Kidney glomerular epithelial cell (primary cell): Measurements from ENCODE around the gene EEIG1.
A peak's percentile ranks its signal among the peaks of the same experiment; 100 is the strongest.

Source experiments
- DNase-seq: peaks from one replicate; lab custom pipeline; 2025; lab: John Stamatoyannopoulos, UW

The EEIG1 gene

GRCh38 chr9:127959841-127960409 lies 20.9 kb downstream of the EEIG1 start:
- DNase-seq = no peak

GRCh38 chr9:127959398-127959797 lies 21.4 kb downstream of the EEIG1 start:
- no peak for DNase-seq

GRCh38 chr9:127958728-127959127 lies 22.1 kb downstream of the EEIG1 start:
- no peak for DNase-seq

GRCh38 chr9:127955294-127956015 lies 25.3 kb downstream of the EEIG1 start:
- DNase-seq = peak; percentile 22

DNA sequence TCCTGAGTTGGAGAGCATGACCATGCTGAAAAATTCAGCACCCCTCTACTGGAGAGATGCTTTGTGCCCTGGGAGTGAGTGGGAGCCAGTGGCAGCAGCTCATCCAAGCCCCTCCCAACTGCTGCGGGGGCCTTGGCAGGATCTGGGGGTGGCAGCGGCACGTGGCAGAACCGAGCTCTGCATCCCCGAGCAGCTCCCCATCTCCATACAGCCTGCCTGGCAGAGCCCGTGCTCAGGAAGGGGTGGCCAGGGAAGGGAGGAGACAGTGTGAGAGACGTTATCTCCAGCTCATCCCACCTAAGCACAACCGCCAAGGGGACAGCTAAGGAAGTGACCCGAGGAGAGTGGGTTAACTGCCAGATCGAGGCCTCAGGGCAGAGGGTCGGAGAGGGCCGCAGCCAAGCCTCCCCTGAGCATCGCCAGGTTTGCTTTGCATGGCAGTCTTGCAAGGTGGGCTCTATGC lies 25.9 kb downstream of the EEIG1 start:
- no peak for DNase-seq

DNA sequence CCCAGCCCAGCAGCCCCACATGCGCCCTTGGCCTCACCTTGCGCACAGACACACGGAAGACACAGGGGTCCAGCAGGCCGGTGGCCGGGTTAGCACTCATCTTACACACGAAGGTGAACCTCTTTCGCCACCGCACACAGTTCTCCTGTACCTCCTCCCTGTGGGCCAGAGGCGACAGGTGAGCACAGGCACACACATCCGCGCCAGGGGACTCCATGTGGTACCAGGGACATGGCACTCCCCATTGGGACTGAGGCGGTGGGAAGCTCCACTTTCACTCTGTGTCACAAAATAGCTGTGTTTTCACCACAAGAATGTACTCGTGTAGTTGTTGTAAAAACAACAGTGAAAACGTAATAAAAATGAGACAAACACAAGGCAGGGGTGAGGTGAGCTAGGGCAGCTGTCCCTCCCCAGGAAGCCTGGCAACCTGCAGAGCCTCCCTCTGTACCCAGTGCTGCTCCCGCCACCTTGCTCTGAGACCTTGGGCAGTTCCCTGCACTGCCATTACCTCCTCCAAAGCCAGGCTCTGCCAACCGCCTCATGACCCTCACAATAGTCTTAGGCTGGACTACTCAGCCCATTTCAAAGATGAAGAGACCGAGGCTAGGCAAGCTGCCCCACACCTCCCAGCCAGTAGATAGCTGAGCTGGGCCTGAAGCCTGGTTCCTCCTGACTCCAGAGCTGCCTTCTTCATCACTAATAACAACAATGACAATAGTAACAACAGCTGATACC lies 26.9 kb downstream of the EEIG1 start:
- DNase-seq = no peak

- no peak for DNase-seq
These were observed 27.6 kb downstream of the EEIG1 start for GRCh38 chr9:127953154-127953553.

GRCh38 chr9:127950513-127951289 lies 30.1 kb downstream of the EEIG1 start:
- DNase-seq = no peak

GRCh38 chr9:127949827-127950512 lies 30.8 kb downstream of the EEIG1 start:
- DNase-seq = no peak

DNA sequence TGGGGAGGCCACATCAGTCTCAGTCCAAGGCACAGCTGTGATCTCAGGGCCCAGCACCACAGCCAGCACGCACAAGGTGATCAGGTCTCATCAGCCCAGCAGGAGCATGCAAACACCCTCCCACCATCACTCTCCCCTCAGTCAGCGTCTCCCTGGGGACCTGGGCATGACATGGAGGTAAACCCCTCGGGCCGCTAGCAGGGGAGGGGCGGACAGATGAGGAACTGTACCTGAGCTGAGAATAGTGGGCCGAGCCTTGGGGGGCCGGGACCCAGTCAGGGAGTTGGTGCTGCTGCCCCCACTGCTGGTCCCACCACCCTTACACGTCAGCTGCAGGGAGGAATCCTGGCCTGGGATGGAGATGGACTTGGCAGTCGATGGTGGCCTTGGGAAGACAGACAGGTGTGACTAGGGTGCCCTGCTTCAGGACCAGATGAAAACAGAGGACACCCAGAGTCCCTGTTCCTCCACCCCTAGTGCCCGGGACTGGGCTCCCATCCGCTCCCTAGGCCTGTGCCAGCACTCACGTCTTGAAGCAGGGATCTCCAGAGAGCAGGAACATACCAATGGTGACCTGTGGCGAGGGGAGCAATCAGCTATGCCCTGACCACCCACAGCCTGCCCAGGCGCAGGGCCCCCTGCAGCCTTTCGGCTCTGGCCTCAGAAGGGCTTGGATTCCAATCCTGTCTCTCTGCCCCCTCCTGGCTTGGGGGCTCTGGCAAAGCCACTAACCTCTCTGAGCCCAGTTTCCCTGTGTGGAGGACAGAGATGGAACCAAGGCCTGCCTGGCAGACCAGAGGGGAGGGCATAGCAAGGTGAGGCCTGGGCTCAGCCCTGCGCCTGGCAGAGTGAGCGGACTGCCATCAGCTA lies 32.7 kb downstream of the EEIG1 start:
- no peak for DNase-seq

DNA sequence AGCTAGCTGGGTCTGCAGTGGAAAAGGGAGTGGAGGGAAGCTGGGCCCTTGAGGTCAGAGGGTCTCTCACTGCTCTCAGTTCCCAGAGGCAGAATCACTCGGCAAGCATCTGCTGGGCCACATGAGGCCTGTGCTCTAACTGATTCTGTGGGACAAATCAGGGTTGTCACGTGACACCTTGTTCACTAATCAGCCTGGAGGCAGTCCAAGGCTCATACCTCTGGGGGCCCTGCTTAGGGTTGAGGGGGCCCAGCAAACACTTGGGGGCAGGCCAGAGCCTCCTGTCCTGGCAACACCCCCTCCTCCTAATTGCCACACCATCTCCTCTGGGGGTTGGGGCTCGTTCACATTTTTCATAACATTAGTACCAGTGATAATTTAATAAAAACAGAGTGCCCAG lies 34.1 kb downstream of the EEIG1 start:
- no peak for DNase-seq

- no peak for DNase-seq
These were observed 34.8 kb downstream of the EEIG1 start for GRCh38 chr9:127945942-127946341.

- DNase-seq = no peak
These were observed 35.5 kb downstream of the EEIG1 start for GRCh38 chr9:127945338-127945737.

DNA sequence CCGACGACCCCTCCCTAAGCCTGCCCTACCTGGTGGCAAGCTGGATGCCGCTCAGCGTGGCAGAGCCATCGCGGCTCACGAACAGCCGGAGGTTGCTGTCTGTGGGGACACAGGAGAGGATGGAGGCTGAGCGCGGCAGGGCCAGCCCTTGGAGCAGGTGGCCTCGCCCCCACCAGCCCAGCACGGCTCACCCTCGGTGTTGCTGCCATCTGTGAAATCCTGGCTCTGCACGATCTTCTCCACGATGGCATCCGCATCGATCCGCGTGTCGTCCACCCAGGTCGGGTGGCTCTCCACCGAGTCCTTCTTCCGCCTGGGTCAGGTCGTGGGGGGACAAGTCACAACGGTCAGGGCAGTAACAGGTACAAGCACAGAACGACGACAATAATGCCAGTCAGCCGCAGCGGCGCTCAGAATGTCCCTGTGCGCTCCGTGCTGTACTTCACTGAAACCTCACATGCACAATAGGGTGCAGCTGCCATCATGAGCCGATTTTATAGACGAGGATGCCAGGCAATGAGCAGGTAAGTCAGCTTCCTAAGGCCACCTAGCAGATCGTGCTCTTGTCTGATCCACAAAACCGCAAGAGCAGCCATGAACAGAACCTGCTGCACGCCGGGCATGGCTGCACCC lies 36.1 kb downstream of the EEIG1 start:
- no peak for DNase-seq

DNA sequence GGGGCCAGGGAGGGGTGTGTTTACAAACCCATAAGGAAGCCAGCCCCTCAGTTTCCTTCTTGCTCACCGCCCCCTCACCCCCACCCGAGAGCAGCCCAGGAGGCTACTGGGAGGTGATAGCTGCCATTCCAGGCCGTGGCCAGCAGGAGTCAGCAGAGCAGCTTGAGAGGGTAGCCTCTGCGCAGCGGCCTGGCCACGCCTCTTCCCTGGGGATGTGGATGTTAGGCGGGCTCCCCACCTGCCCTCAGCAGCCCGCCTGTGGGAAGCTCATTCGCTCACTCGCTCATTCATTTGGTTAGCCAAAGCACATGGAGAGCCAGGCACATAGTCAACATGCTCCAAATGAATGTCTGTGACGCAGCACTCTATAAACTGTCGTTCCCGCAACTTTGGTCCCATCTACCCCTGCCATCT lies 37.1 kb downstream of the EEIG1 start:
- peak; percentile 10 for DNase-seq

GRCh38 chr9:127943011-127943662 lies 37.7 kb downstream of the EEIG1 start:
- no peak for DNase-seq

- peak; percentile 32 for DNase-seq
These were observed 38.4 kb downstream of the EEIG1 start for GRCh38 chr9:127942216-127943010.

GRCh38 chr9:127941961-127942215 lies 38.9 kb downstream of the EEIG1 start:
- no peak for DNase-seq
